Liver (tissue), 3 donors: ENCODE data around the gene CIBAR2.

Source experiments
- FOXA1 ChIP-seq: IDR thresholded peaks from 2 replicates; pipeline ENCODE4 v1.6.1; 2016; ENCODE audit warnings: antibody characterized with exemption
- HNF4G ChIP-seq: IDR thresholded peaks from 2 replicates; pipeline ENCODE4 v1.6.1; 2016; ENCODE audit warnings: antibody characterized with exemption
- RAD21 ChIP-seq, 2 donors: IDR thresholded peaks; 2 replicates each; pipeline ENCODE4 v1.6.1; 2016; ENCODE audit warnings: antibody characterized with exemption in 2 of 2, mild to moderate bottlenecking in 2 of 2
- REST ChIP-seq: IDR thresholded peaks from 2 replicates; pipeline ENCODE4 v1.6.1; 2016; ENCODE audit warnings: antibody characterized with exemption, mild to moderate bottlenecking
- SP1 ChIP-seq: IDR thresholded peaks from 2 replicates; pipeline ENCODE4 v1.6.1; 2018; ENCODE audit warnings: antibody characterized with exemption, mild to moderate bottlenecking
- TF ChIP-seq, protein P1 (sequence below): fragments of 150-350 bp; IDR thresholded peaks from 2 replicates; pipeline ENCODE4 v1.5.1; 2017; ENCODE audit warnings: improper control_type of control experiment, low read depth, low read length; ENCODE audit not compliant: missing input control
- TF ChIP-seq, protein P2 (sequence below): IDR thresholded peaks from 2 replicates; pipeline ENCODE4 v1.6.1; 2016; ENCODE audit warnings: antibody characterized with exemption
- donor health status: healthy.
- donor health status: healthy.

GRCh38 chr16:85125570-85126393, 13.5 kb upstream of the CIBAR2 start:
- TF ChIP-seq, protein P1, sequence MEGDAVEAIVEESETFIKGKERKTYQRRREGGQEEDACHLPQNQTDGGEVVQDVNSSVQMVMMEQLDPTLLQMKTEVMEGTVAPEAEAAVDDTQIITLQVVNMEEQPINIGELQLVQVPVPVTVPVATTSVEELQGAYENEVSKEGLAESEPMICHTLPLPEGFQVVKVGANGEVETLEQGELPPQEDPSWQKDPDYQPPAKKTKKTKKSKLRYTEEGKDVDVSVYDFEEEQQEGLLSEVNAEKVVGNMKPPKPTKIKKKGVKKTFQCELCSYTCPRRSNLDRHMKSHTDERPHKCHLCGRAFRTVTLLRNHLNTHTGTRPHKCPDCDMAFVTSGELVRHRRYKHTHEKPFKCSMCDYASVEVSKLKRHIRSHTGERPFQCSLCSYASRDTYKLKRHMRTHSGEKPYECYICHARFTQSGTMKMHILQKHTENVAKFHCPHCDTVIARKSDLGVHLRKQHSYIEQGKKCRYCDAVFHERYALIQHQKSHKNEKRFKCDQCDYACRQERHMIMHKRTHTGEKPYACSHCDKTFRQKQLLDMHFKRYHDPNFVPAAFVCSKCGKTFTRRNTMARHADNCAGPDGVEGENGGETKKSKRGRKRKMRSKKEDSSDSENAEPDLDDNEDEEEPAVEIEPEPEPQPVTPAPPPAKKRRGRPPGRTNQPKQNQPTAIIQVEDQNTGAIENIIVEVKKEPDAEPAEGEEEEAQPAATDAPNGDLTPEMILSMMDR, result no peak
- no peak for TF ChIP-seq RAD21 (IDR thresholded peaks at IDR 0.05)
- TF ChIP-seq HNF4G, result no peak
- TF ChIP-seq FOXA1, result no peak
- TF ChIP-seq REST, result no peak
- no peak for TF ChIP-seq SP1
- TF ChIP-seq, protein P2, sequence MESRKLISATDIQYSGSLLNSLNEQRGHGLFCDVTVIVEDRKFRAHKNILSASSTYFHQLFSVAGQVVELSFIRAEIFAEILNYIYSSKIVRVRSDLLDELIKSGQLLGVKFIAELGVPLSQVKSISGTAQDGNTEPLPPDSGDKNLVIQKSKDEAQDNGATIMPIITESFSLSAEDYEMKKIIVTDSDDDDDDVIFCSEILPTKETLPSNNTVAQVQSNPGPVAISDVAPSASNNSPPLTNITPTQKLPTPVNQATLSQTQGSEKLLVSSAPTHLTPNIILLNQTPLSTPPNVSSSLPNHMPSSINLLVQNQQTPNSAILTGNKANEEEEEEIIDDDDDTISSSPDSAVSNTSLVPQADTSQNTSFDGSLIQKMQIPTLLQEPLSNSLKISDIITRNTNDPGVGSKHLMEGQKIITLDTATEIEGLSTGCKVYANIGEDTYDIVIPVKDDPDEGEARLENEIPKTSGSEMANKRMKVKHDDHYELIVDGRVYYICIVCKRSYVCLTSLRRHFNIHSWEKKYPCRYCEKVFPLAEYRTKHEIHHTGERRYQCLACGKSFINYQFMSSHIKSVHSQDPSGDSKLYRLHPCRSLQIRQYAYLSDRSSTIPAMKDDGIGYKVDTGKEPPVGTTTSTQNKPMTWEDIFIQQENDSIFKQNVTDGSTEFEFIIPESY, result no peak
